Neural progenitor cell (in vitro differentiated cells): ENCODE measurements around the gene ELOVL2. TPM values are rescaled to one million over a fixed set of nuclear protein-coding genes. Genes with fewer than 3 reads are reported as not detected.

Source experiments
- DNase-seq: peaks from one replicate; pipeline ENCODE4 v3.0.0-alpha.2; 2016; ENCODE audit warnings: low spot score
- H2AFZ ChIP-seq: fragments of 200-600 bp; sonication (generic); replicated peaks from 2 replicates; pipeline ENCODE4 v1.6.1; 2016; ENCODE audit warnings: antibody characterized with exemption
- H3F3A ChIP-seq: fragments of 200-600 bp; sonication (generic); 2 replicates; pipeline ENCODE4 v1.6.1; 2016; ENCODE audit warnings: antibody characterized with exemption, low read depth
- H3K27ac ChIP-seq: fragments of 200-600 bp; sonication (generic); 2 replicates; pipeline ENCODE4 v1.5.1; 2016; ENCODE audit warnings: mild to moderate bottlenecking
- H3K27me3 ChIP-seq: fragments of 200-600 bp; sonication (generic); 2 replicates; pipeline ENCODE4 v1.6.1; 2016; ENCODE audit warnings: mild to moderate bottlenecking, moderate library complexity
- H3K36me3 ChIP-seq: fragments of 200-600 bp; sonication (generic); 2 replicates; pipeline ENCODE4 v1.5.1; 2016
- H3K4me1 ChIP-seq: fragments of 200-600 bp; sonication (generic); 2 replicates; pipeline ENCODE4 v1.6.1; 2016; ENCODE audit warnings: mixed run types
- H3K4me2 ChIP-seq: fragments of 200-600 bp; sonication (generic); 2 replicates; pipeline ENCODE4 v1.6.1; 2016
- H3K4me3 ChIP-seq: fragments of 200-600 bp; sonication (generic); 2 replicates; pipeline ENCODE4 v1.5.1; 2016
- H3K79me2 ChIP-seq: fragments of 200-600 bp; sonication (generic); 2 replicates; pipeline ENCODE4 v1.6.1; 2016; ENCODE audit warnings: low read depth
- H3K9ac ChIP-seq: fragments of 200-600 bp; sonication (generic); 2 replicates; pipeline ENCODE4 v1.6.1; 2016
- H3K9me3 ChIP-seq: fragments of 200-600 bp; sonication (generic); 2 replicates; pipeline ENCODE4 v1.5.1; 2016; ENCODE audit warnings: low read depth
- H4K20me1 ChIP-seq: fragments of 200-600 bp; sonication (generic); 2 replicates; pipeline ENCODE4 v1.6.1; 2016; ENCODE audit warnings: low read depth
- H3K27ac Mint-ChIP-seq: 3 replicates; pipeline ENCODE4 v1.8.0; 2021; ENCODE audit warnings: mixed read lengths
- H3K27me3 Mint-ChIP-seq: 2 replicates; pipeline ENCODE4 v1.8.0; 2022; ENCODE audit warnings: low read depth, mild to moderate bottlenecking, inconsistent platforms, moderate library complexity, mixed read lengths; ENCODE audit not compliant: insufficient read depth
- H3K36me3 Mint-ChIP-seq: 3 replicates; pipeline ENCODE4 v1.8.0; 2021; ENCODE audit warnings: mixed read lengths
- H3K4me1 Mint-ChIP-seq: 3 replicates; pipeline ENCODE4 v1.8.0; 2021; ENCODE audit warnings: mixed read lengths
- H3K4me3 Mint-ChIP-seq: 3 replicates; pipeline ENCODE4 v1.8.0; 2021; ENCODE audit warnings: mild to moderate bottlenecking, moderate library complexity, mixed read lengths
- H3K9me3 Mint-ChIP-seq: 3 replicates; pipeline ENCODE4 v1.8.0; 2020; ENCODE audit warnings: mixed read lengths
- CTCF ChIP-seq: fragments of 200-600 bp; sonication (generic); IDR thresholded peaks from 2 replicates; pipeline ENCODE4 v1.5.1; 2017; ENCODE audit warnings: antibody characterized with exemption, mild to moderate bottlenecking
- EZH2 ChIP-seq: fragments of 200-600 bp; sonication (generic); IDR thresholded peaks from 2 replicates; pipeline ENCODE4 v1.6.1; 2017; ENCODE audit warnings: antibody characterized with exemption, mild to moderate bottlenecking, moderate library complexity
- EZH2phosphoT487 ChIP-seq: fragments of 200-600 bp; sonication (generic); IDR thresholded peaks from 2 replicates; pipeline ENCODE4 v1.6.1; 2017; ENCODE audit warnings: antibody characterized with exemption
- total RNA-seq: library from RNA; depleted of rRNA; stranded (reverse); fragments of >200 nt; gene quantifications from 2 replicates; pipeline ENCODE4 v1.2.3, GENCODE V29; 2015; ENCODE audit warnings: low replicate concordance

Gene ELOVL2
- total RNA-seq, 1 donor from 2014 or later, result 9.1 TPM

DNA sequence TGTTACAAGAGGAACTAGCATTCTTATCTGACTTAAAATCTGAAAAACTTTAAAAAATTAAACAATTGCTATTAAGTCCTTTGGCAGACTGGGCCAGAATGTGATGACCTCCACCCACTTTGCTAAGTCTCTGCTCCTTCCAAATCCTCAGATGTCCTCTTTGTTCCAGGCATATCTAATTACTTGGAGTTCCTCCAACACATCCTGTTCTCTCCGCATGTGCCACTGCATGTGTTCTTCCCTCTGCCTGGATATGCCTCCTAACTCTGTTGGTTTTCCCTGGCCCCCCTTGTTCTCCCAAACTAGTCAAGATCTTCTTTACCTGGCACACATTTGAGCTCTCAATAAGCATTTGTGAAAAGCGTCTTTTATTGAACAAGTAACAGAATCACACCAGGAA is 23.1 kb downstream of the ELOVL2 start:
- no peak overlapping the region for H3K4me3 Mint-ChIP-seq
- no peak overlapping the region for H3K27ac ChIP-seq

GRCh38 chr6:11018225-11018624 is 25.9 kb downstream of the ELOVL2 start:
- no peak overlapping the region for H2AFZ ChIP-seq
- DNase-seq, result no peak
- no peak overlapping the region for H3K4me3 Mint-ChIP-seq

More for the DNA sequence above, 23.1 kb downstream of the ELOVL2 start:
- H3K4me1 Mint-ChIP-seq, result peaks cover 18% of the 10 kb centered on the region
- Histone ChIP-seq H4K20me1 (no peaks in the 10 kb centered on the region), H3K9ac (no peak overlapping the region), H3K27me3 (no peaks in the 10 kb centered on the region), H3K79me2 (no peaks in the 10 kb centered on the region), H3K4me2 (no peak overlapping the region), H2AFZ (no peak overlapping the region), H3K36me3 (no peaks in the 10 kb centered on the region), H3K9me3 (no peaks in the 10 kb centered on the region), H3F3A (peaks cover 1% of the 10 kb centered on the region), H3K4me3 (no peak overlapping the region), H3K4me1 (peaks cover 20% of the 10 kb centered on the region)
- no peaks in the 10 kb centered on the region for H3K9me3 Mint-ChIP-seq
- no peak for DNase-seq
- H3K36me3 Mint-ChIP-seq, result no peaks in the 10 kb centered on the region
- H3K27ac Mint-ChIP-seq, result no peak overlapping the region
- TF ChIP-seq CTCF, result no peak
- no peak for TF ChIP-seq EZH2phosphoT487
- H3K27me3 Mint-ChIP-seq, result peaks cover 3% of the 10 kb centered on the region

DNA sequence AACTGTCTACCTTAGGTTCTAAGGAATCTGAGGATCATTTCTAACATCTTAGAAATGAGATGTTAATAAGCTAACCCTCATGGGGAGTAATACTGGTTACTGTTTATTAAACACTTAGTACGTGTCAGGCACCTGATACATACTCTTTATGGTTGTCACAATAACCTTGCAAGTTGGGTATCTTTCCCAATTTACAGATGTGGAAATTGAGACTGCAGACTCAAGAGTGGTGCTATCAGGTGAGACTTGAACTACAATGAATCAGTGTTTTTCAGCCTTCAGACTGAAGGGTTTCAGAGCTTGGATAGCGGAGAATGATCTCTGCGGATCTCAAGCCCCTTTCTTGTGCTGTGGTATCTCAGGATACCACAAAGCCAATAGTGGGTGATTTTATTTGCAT is 27.0 kb downstream of the ELOVL2 start:
- Histone ChIP-seq H3K9ac (no peak overlapping the region), H3K27me3 (no peaks in the 10 kb centered on the region), H3F3A (no peaks in the 10 kb centered on the region), H3K4me2 (no peak overlapping the region), H3K27ac (no peak overlapping the region), H3K36me3 (no peaks in the 10 kb centered on the region), H3K9me3 (no peaks in the 10 kb centered on the region), H3K4me3 (no peak overlapping the region), H3K4me1 (peaks cover 13% of the 10 kb centered on the region), H4K20me1 (no peaks in the 10 kb centered on the region), H2AFZ (no peak overlapping the region), H3K79me2 (no peaks in the 10 kb centered on the region)
- no peak for DNase-seq
- H3K4me1 Mint-ChIP-seq, result peaks cover 15% of the 10 kb centered on the region
- no peak overlapping the region for H3K27ac Mint-ChIP-seq
- TF ChIP-seq EZH2phosphoT487 (no peak), CTCF (no peak), EZH2 (no peak)
- no peak overlapping the region for H3K4me3 Mint-ChIP-seq
- H3K36me3 Mint-ChIP-seq, result no peaks in the 10 kb centered on the region
- peaks cover 5% of the 10 kb centered on the region for H3K27me3 Mint-ChIP-seq
- no peaks in the 10 kb centered on the region for H3K9me3 Mint-ChIP-seq

More at GRCh38 chr6:11018225-11018624, 25.9 kb downstream of the ELOVL2 start:
- no peak overlapping the region for H3K4me2 ChIP-seq
- no peak overlapping the region for H3K9ac ChIP-seq
- no peak overlapping the region for H3K4me3 ChIP-seq
- Mint-ChIP-seq H3K27ac (no peak overlapping the region), H3K9me3 (no peaks in the 10 kb centered on the region), H3K27me3 (peaks cover 5% of the 10 kb centered on the region), H3K36me3 (no peaks in the 10 kb centered on the region), H3K4me1 (peaks cover 13% of the 10 kb centered on the region)
- no peaks in the 10 kb centered on the region for H3K79me2 ChIP-seq
- no peaks in the 10 kb centered on the region for H3K27me3 ChIP-seq
- no peaks in the 10 kb centered on the region for H3F3A ChIP-seq
- no peaks in the 10 kb centered on the region for H4K20me1 ChIP-seq
- no peak overlapping the region for H3K27ac ChIP-seq
- peaks cover 15% of the 10 kb centered on the region for H3K4me1 ChIP-seq
- H3K9me3 ChIP-seq, result no peaks in the 10 kb centered on the region
- TF ChIP-seq EZH2 (no peak), CTCF (no peak)
- H3K36me3 ChIP-seq, result no peaks in the 10 kb centered on the region
